ENCODE data around the gene SETD6.

GRCh38 chr16:58543685-58544084 lies 28.4 kb downstream of the SETD6 start:
- TF ChIP-seq, protein P1, sequence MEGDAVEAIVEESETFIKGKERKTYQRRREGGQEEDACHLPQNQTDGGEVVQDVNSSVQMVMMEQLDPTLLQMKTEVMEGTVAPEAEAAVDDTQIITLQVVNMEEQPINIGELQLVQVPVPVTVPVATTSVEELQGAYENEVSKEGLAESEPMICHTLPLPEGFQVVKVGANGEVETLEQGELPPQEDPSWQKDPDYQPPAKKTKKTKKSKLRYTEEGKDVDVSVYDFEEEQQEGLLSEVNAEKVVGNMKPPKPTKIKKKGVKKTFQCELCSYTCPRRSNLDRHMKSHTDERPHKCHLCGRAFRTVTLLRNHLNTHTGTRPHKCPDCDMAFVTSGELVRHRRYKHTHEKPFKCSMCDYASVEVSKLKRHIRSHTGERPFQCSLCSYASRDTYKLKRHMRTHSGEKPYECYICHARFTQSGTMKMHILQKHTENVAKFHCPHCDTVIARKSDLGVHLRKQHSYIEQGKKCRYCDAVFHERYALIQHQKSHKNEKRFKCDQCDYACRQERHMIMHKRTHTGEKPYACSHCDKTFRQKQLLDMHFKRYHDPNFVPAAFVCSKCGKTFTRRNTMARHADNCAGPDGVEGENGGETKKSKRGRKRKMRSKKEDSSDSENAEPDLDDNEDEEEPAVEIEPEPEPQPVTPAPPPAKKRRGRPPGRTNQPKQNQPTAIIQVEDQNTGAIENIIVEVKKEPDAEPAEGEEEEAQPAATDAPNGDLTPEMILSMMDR (conservative IDR thresholded peaks at IDR 0.05; ENCODE audit: low read depth in 2 of 2) = no peak
- TF ChIP-seq EZH2 (IDR thresholded peaks at IDR 0.05; ENCODE audit: low read depth, unreplicated experiment) = no peak
- no peak for TF ChIP-seq CREB1 (CRISPR knock-in tag; IDR thresholded peaks at IDR 0.05; ENCODE audit: low read depth)
- TF ChIP-seq JUNB (IDR thresholded peaks at IDR 0.05; ENCODE audit: unreplicated experiment) = no peak
- no peak for TF ChIP-seq POLR2AphosphoS5 (IDR thresholded peaks at IDR 0.05; ENCODE audit: low read depth)
- TF ChIP-seq REST (IDR thresholded peaks at IDR 0.05; ENCODE audit: unreplicated experiment) = no peak
- TF ChIP-seq EZH2phosphoT487 (IDR thresholded peaks at IDR 0.05; ENCODE audit: unreplicated experiment) = no peak
- TF ChIP-seq ZNF331 (CRISPR knock-in tag; IDR thresholded peaks at IDR 0.05; ENCODE audit: low read depth) = no peak
- no peak for TF ChIP-seq ZNF114 (CRISPR knock-in tag; IDR thresholded peaks at IDR 0.05)
- no peak for TF ChIP-seq NANOG (IDR thresholded peaks at IDR 0.05; ENCODE audit: borderline replicate concordance)
- TF ChIP-seq STAT1 (IDR thresholded peaks at IDR 0.05; ENCODE audit: unreplicated experiment) = no peak

Data from GM23338 (cell line).